SK-N-SH (cell line): Measurements from ENCODE around the gene SH3TC1. TPM values are rescaled to one million over a fixed set of nuclear protein-coding genes. Genes with fewer than 3 reads are reported as not detected.

Experiments used
- CTCF ChIA-PET: fragments of 300-600, 350-600 bp; formaldehyde crosslinking; extraction: SDS; loops from one replicate; lab custom pipeline; 2021; lab: Yijun Ruan, JAX
- POLR2A ChIA-PET: fragments of 350-600 bp; sonication (Branson Sonifier 250); formaldehyde crosslinking; extraction: SDS; loops from one replicate; lab custom pipeline; 2020; ENCODE audit warnings: antibody characterized with exemption, inconsistent platforms; lab: Yijun Ruan, JAX
- DNase-seq: peaks from one replicate; pipeline ENCODE4 v3.0.0; 2012
- H2AFZ ChIP-seq: fragments of 200-600 bp; sonication (generic); 2 replicates; pipeline ENCODE4 v1.8.1; 2016; ENCODE audit warnings: antibody characterized with exemption, mild to moderate bottlenecking, low read depth
- H3F3A ChIP-seq: fragments of 200-600 bp; sonication (generic); replicated peaks from 2 replicates; pipeline ENCODE3; 2016; ENCODE audit warnings: antibody characterized with exemption, mild to moderate bottlenecking; ENCODE audit not compliant: insufficient read depth
- H3K27ac ChIP-seq, 2 experiments: fragments of 200-500 bp in 1 of 2; fragments of 200-600 bp in 1 of 2; sonication (Bioruptor generic) in 1 of 2; sonication (generic), shearing (Covaris generic) in 1 of 2; 2 replicates each; pipeline versions ENCODE4 v1.5.1 to v1.6.1; 2014 to 2016; ENCODE audit warnings: low read depth in 2 of 2, inconsistent platforms in 1 of 2, low read length in 1 of 2, mild to moderate bottlenecking in 1 of 2, mixed read lengths in 1 of 2
- H3K27me3 ChIP-seq: fragments of 200-600 bp; sonication (generic), shearing (Covaris generic); 2 replicates; pipeline ENCODE4 v1.6.1; 2016; ENCODE audit warnings: mixed run types; ENCODE audit not compliant: insufficient read depth
- H3K36me3 ChIP-seq, 2 experiments: fragments of 200-500 bp in 1 of 2; fragments of 200-600 bp in 1 of 2; sonication (Bioruptor generic) in 1 of 2; sonication (generic) in 1 of 2; replicated peaks in 1 of 2; 2 replicates each; pipeline versions ENCODE3 to v1.5.1; 2014 to 2016; ENCODE audit warnings: low read length in 1 of 2, mild to moderate bottlenecking in 1 of 2; ENCODE audit not compliant: insufficient read depth in 2 of 2, control insufficient read depth in 1 of 2
- H3K4me1 ChIP-seq, 2 experiments: fragments of 200-500 bp in 1 of 2; fragments of 200-600 bp in 1 of 2; sonication (Bioruptor generic) in 1 of 2; sonication (generic), shearing (Covaris generic) in 1 of 2; 2 replicates each; pipeline versions ENCODE4 v1.5.1 to v1.6.1; 2014 to 2016; ENCODE audit warnings: low read depth in 1 of 2, low read length in 1 of 2, mixed run types in 1 of 2; ENCODE audit not compliant: insufficient read depth in 2 of 2, control insufficient read depth in 1 of 2
- H3K4me2 ChIP-seq: fragments of 200-600 bp; sonication (generic), shearing (Covaris generic); 2 replicates; pipeline ENCODE4 v1.6.1; 2017; ENCODE audit warnings: mixed run types
- H3K4me3 ChIP-seq, 2 experiments: fragments of 200-500 bp in 1 of 2; fragments of 200-600 bp in 1 of 2; sonication (Bioruptor generic) in 1 of 2; sonication (generic), shearing (Covaris generic) in 1 of 2; 2 replicates each; pipeline versions ENCODE4 v1.5.1 to v1.8.1; 2014 to 2016; ENCODE audit warnings: low read depth in 2 of 2, inconsistent platforms in 1 of 2, low read length in 1 of 2, mild to moderate bottlenecking in 1 of 2, mixed read lengths in 1 of 2, moderate library complexity in 1 of 2
- H3K79me2 ChIP-seq: fragments of 200-600 bp; sonication (generic); 2 replicates; pipeline ENCODE4 v1.8.1; 2017; ENCODE audit warnings: mild to moderate bottlenecking; ENCODE audit not compliant: insufficient read depth
- H3K9ac ChIP-seq: fragments of 200-600 bp; sonication (generic); 2 replicates; pipeline ENCODE4 v1.6.1; 2017; ENCODE audit warnings: mixed run types
- H3K9me2 ChIP-seq: fragments of 200-600 bp; sonication (generic); 2 replicates; pipeline ENCODE4 v1.6.1; 2017; ENCODE audit warnings: mixed run types
- H3K9me3 ChIP-seq: fragments of 200-600 bp; sonication (generic); 2 replicates; pipeline ENCODE4 v1.6.1; 2017; ENCODE audit warnings: mixed run types, mild to moderate bottlenecking, moderate library complexity
- H4K20me1 ChIP-seq: fragments of 200-600 bp; sonication (generic); 2 replicates; pipeline ENCODE4 v1.6.1; 2017; ENCODE audit warnings: mild to moderate bottlenecking, mixed run types; ENCODE audit not compliant: insufficient read depth
- EP300 ChIP-seq, 2 experiments: IDR thresholded peaks; 2 replicates each; pipeline versions ENCODE4 v1.4.0 to v1.6.1; 2012; ENCODE audit warnings: borderline replicate concordance in 1 of 2, low read depth in 1 of 2, low read length in 1 of 2
- FOXJ3 ChIP-seq: sonication (generic); formaldehyde crosslinking; IDR thresholded peaks from 2 replicates; pipeline ENCODE4 v1.5.1; 2020; ENCODE audit warnings: mild to moderate bottlenecking, missing genetic modification reagents
- JUND ChIP-seq: IDR thresholded peaks from 2 replicates; pipeline ENCODE4 v1.4.0; 2012
- NRF1 ChIP-seq: IDR thresholded peaks from 2 replicates; pipeline ENCODE4 v1.6.1; 2012; ENCODE audit warnings: low read depth, mild to moderate bottlenecking, low read length
- TEAD4 ChIP-seq: IDR thresholded peaks from 2 replicates; pipeline ENCODE4 v1.4.0; 2012; ENCODE audit warnings: mild to moderate bottlenecking, borderline replicate concordance; ENCODE audit not compliant: insufficient read depth
- WGBS: methylation state at CpG from one replicate; pipeline ENCODE4 v1.1.6; 2017; ENCODE audit warnings: low lambda C conversion rate; 5-methylcytosine and 5-hydroxymethylcytosine counted together
- polyA plus RNA-seq, 3 experiments: library from polyadenylated mRNA; depleted of rRNA; stranded (reverse); fragments of >200 nt; gene quantifications; 2 replicates each; pipeline ENCODE4 v1.2.3, GENCODE V29; 2012
- TF ChIP-seq, protein P1 (sequence below): IDR thresholded peaks from 2 replicates; pipeline ENCODE4 v1.6.1; 2012; ENCODE audit warnings: mild to moderate bottlenecking, low read depth, low read length, moderate library complexity
- TF ChIP-seq, protein P2 (sequence below): fragments of 150-350 bp; IDR thresholded peaks from 2 replicates; pipeline ENCODE4 v1.6.1; 2016; ENCODE audit warnings: mild to moderate bottlenecking, low read depth, low read length
- TF ChIP-seq, protein P3 (sequence below): fragments of 200-600 bp; sonication (generic); IDR thresholded peaks from 2 replicates; pipeline ENCODE4 v1.6.1; 2017; ENCODE audit warnings: antibody characterized with exemption, mild to moderate bottlenecking, moderate library complexity
- TF ChIP-seq, protein P4 (sequence below): IDR thresholded peaks from 2 replicates; pipeline ENCODE4 v1.4.0; 2012; ENCODE audit warnings: low read depth, borderline replicate concordance

SH3TC1 gene
- polyA plus RNA-seq, 1 of the 3 experiments (the other 2 are of a cell fraction) = 2.7 TPM

DNA sequence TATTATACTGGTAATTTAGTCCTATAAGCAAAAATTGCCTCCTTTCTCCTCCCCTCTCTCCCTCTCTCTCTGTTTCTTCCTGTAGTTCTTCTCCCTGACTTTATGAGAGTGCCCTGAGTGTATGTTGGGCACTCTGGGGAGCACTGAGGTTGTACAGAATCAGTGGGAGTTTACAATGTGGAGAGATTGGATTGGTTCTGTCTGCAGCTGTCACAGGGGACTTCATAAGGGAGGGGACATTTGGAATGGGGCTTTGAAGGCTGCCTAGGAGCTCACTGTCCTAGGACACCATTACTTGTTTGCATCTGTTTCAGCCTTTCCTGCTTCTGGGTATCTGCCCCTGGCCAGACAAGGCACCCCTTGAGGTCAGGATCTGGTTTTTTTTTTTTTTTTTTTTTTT, 22.9 kb downstream of the SH3TC1 start (continued):
- TF ChIP-seq TEAD4 = no peak
- TF ChIP-seq JUND = no peak
- TF ChIP-seq, protein P1, sequence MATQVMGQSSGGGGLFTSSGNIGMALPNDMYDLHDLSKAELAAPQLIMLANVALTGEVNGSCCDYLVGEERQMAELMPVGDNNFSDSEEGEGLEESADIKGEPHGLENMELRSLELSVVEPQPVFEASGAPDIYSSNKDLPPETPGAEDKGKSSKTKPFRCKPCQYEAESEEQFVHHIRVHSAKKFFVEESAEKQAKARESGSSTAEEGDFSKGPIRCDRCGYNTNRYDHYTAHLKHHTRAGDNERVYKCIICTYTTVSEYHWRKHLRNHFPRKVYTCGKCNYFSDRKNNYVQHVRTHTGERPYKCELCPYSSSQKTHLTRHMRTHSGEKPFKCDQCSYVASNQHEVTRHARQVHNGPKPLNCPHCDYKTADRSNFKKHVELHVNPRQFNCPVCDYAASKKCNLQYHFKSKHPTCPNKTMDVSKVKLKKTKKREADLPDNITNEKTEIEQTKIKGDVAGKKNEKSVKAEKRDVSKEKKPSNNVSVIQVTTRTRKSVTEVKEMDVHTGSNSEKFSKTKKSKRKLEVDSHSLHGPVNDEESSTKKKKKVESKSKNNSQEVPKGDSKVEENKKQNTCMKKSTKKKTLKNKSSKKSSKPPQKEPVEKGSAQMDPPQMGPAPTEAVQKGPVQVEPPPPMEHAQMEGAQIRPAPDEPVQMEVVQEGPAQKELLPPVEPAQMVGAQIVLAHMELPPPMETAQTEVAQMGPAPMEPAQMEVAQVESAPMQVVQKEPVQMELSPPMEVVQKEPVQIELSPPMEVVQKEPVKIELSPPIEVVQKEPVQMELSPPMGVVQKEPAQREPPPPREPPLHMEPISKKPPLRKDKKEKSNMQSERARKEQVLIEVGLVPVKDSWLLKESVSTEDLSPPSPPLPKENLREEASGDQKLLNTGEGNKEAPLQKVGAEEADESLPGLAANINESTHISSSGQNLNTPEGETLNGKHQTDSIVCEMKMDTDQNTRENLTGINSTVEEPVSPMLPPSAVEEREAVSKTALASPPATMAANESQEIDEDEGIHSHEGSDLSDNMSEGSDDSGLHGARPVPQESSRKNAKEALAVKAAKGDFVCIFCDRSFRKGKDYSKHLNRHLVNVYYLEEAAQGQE = no peak
- no peak for TF ChIP-seq FOXJ3 (CRISPR knock-in tag)
- no peak for TF ChIP-seq EP300 (IDR thresholded peaks at IDR 0.05; ENCODE audit: borderline replicate concordance in 1 of 2, low read depth in 1 of 2, low read length in 1 of 2)

DNA sequence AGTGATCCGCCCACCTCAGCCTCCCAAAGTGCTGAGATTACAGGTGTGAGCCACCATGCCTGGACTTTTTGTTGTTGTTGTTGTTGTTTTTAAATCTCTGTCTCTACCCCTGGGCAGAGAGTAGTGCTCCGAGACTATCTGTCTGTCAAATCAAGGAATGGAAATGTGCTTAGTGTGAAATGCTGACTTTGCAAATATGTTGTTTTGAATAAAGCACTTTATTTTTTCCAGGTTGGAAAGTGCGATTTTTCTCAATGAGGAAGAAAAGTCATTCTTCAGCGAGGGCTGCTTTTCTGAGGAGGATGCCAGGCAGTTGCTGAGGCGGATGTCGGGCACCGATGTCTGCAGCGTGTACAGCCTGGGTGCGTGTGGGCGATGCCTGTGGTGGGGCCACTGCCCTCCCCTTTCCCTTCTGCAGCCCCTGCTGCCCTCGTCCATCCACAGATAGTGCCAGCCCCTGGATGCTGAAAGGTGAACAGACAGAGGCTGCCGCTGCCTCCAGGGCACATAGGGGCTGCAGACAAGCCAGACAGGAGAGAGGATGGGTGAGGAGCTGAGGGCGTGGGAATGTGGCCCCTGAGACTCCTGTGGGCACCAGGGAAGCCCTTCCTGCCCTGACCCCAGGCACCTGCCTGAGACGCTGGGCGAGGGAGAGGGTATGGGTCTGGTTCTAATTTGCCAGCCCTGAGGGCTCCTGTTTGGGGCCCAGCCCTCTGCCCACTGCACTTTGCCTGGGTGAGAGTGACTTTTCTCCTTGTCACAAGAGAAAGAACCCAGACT, 23.7 kb downstream of the SH3TC1 start:
- Histone ChIP-seq H2AFZ (no peak overlapping the region), H3K4me2 (no peak overlapping the region), H3K9me3 (no peaks in the 10 kb centered on the region), H3K9ac (no peak overlapping the region), H3K9me2 (no peaks in the 10 kb centered on the region), H3K4me3 (no peak overlapping the region), H4K20me1 (no peaks in the 10 kb centered on the region), H3K27me3 (no peaks in the 10 kb centered on the region), H3K27ac (peak overlapping the region in 1 of 2 experiments; percentile 82; a peak in 3 of 4 replicates), H3K36me3 (peaks cover 0 to 3% of the 10 kb centered on the region in 2 experiments), H3K79me2 (no peaks in the 10 kb centered on the region), H3K4me1 (peaks cover 0 to 27% of the 10 kb centered on the region in 2 experiments; a peak in 1 of 4 replicates), H3F3A (no peaks in the 10 kb centered on the region)
- 96% methylated on average over 14 of the region's 15 CpGs for WGBS
- TF ChIP-seq, protein P2, sequence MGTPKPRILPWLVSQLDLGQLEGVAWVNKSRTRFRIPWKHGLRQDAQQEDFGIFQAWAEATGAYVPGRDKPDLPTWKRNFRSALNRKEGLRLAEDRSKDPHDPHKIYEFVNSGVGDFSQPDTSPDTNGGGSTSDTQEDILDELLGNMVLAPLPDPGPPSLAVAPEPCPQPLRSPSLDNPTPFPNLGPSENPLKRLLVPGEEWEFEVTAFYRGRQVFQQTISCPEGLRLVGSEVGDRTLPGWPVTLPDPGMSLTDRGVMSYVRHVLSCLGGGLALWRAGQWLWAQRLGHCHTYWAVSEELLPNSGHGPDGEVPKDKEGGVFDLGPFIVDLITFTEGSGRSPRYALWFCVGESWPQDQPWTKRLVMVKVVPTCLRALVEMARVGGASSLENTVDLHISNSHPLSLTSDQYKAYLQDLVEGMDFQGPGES = no peak
- TF ChIP-seq, protein P3, sequence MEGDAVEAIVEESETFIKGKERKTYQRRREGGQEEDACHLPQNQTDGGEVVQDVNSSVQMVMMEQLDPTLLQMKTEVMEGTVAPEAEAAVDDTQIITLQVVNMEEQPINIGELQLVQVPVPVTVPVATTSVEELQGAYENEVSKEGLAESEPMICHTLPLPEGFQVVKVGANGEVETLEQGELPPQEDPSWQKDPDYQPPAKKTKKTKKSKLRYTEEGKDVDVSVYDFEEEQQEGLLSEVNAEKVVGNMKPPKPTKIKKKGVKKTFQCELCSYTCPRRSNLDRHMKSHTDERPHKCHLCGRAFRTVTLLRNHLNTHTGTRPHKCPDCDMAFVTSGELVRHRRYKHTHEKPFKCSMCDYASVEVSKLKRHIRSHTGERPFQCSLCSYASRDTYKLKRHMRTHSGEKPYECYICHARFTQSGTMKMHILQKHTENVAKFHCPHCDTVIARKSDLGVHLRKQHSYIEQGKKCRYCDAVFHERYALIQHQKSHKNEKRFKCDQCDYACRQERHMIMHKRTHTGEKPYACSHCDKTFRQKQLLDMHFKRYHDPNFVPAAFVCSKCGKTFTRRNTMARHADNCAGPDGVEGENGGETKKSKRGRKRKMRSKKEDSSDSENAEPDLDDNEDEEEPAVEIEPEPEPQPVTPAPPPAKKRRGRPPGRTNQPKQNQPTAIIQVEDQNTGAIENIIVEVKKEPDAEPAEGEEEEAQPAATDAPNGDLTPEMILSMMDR = no peak
- TF ChIP-seq NRF1 = no peak
- TF ChIP-seq, protein P4, sequence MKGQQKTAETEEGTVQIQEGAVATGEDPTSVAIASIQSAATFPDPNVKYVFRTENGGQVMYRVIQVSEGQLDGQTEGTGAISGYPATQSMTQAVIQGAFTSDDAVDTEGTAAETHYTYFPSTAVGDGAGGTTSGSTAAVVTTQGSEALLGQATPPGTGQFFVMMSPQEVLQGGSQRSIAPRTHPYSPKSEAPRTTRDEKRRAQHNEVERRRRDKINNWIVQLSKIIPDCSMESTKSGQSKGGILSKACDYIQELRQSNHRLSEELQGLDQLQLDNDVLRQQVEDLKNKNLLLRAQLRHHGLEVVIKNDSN = no peak
- ChIA-PET CTCF (interaction anchor here (1.2 to 3.1 kb wide), 4 partner anchors 17 to 181 kb away, joined by 3 to 13 read pairs (median 6); no protein-coding TSS in a partner anchor), POLR2A (interaction anchor here (0.9 kb wide), 1 partner anchor 24 kb away, joined by 5 read pairs; the partner anchor contains the start of gene SH3TC1)
- DNase-seq = peak; percentile 72
